Esophagus squamous epithelium (tissue), 4 donors: ENCODE data around the gene STARD13.

Experiments used
- POLR2A ChIP-seq, 4 donors: fragments of 450-650 bp; IDR thresholded peaks; one replicate each; pipeline ENCODE4 v1.6.1; 2017; ENCODE audit warnings: antibody characterized with exemption in 4 of 4, mild to moderate bottlenecking in 4 of 4, moderate library complexity in 3 of 4
- TF ChIP-seq, protein P1 (sequence below), 6 experiments: fragments of 450-650 bp in 4 of 6; fragments of 200-600 bp in 2 of 6; sonication (generic) in 2 of 6; IDR thresholded peaks; one replicate each; pipeline ENCODE4 v1.5.1; 2016 to 2019; ENCODE audit warnings: antibody characterized with exemption in 6 of 6, mild to moderate bottlenecking in 4 of 6, moderate library complexity in 4 of 6

DNA sequence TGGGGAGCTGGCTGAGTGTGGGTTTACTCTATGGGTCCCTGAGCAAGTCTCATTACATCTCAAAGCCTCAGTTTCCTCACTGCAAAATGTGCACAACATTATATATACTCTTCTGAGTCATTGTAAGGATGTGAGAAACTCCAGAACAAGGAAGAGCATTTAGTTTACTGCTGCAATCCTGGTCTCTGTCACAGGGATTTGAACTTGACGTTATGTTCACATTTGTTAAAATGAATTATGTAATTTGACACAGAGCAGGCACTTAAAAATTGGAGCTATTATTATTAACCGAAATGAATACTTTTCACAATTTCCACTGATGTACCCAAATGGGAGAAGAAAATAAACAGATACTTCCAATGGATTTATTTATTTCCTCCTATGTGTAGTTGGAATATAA, 101.0 kb downstream of the STARD13 start:
- TF ChIP-seq, protein P1, sequence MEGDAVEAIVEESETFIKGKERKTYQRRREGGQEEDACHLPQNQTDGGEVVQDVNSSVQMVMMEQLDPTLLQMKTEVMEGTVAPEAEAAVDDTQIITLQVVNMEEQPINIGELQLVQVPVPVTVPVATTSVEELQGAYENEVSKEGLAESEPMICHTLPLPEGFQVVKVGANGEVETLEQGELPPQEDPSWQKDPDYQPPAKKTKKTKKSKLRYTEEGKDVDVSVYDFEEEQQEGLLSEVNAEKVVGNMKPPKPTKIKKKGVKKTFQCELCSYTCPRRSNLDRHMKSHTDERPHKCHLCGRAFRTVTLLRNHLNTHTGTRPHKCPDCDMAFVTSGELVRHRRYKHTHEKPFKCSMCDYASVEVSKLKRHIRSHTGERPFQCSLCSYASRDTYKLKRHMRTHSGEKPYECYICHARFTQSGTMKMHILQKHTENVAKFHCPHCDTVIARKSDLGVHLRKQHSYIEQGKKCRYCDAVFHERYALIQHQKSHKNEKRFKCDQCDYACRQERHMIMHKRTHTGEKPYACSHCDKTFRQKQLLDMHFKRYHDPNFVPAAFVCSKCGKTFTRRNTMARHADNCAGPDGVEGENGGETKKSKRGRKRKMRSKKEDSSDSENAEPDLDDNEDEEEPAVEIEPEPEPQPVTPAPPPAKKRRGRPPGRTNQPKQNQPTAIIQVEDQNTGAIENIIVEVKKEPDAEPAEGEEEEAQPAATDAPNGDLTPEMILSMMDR (IDR thresholded peaks at IDR 0.05), result no peak
- TF ChIP-seq POLR2A (IDR thresholded peaks at IDR 0.05), result no peak
